Central memory CD4-positive, alpha-beta T cell (primary cell): ENCODE results near the gene SEMA3F.
A peak's percentile ranks its signal among the peaks of the same experiment; 100 is the strongest.

Source experiments
- DNase-seq: peaks from one replicate; pipeline ENCODE4 v3.0.0; 2022

The SEMA3F gene

GRCh38 chr3:50236484-50237132 is 81.5 kb downstream of the SEMA3F start:
- DNase-seq = no peak

- DNase-seq = peak; percentile 36
Observed at GRCh38 chr3:50237133-50237651, 82.1 kb downstream of the SEMA3F start.

DNA sequence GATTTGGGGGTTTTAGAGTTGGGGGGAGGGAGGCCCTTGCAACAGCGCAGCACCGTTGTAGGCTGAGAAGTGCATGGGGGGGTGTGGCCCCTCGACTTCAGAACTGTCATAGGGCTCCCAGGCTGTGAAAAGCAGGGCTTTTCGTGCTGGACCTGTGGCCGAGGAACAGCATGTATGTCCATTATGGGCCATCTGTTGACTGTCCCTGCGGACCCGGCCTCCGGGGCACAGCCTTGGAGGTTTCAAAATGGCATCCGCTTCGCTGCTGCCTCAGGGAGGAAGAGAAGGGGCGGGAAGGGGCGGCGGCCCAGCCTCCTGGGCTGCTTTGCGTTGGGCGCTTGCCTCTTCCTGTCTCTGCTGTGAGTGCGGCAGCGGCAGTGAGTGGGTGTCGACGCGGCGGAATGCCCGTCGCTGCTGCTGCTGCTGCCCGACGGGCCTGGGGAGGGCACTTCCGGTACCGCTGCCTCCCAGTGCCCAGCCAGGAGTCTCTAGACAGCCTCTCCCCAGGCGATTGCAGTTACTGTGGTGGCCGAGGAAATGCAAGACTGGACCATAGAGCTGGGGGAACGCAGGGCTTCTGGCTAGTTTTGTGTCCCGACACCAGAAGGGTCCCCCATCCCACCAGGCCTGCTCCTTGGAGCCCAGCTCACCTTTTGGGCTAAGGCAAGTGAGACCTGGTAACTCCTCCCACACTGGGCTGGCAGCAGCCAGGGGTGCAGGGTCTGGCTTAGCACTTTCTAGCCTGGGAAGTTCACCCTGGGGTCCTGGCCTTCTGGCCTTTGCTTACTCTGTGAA is 82.8 kb downstream of the SEMA3F start:
- peak; percentile 86 for DNase-seq

GRCh38 chr3:50238549-50239026 is 83.5 kb downstream of the SEMA3F start:
- no peak for DNase-seq
